Measurements from ENCODE around the gene LUZP1.

Gene LUZP1

DNA sequence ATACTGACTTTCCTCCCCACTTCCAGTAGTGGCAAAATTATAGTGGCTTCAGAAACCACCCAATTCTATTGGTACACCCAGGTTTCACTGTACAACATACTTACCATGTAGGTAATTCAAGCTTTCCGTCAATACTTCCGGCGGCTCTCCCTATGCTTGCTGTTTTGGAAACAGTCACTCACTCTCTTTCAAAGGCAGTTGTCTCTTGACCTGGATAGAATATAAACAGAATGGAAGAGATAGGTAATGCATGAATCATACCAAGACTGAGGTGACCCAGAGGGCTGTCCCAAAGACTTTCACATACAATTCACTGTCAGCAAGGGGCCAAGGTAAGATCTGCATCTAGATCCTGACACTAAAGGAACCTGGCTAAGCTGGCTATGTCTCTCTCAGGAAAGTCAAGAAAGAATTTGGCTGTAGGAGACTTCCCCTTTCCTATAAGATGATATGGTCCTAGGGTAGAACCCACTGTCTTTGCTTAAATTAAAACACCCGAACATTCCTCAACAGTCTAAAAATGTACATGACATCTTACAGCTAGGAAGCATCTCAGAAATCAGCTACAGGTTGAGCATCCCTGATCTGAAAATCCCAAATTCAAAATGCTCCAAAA lies 59.6 kb downstream of the LUZP1 start:
- no peak for TF ChIP-seq POLR2A (IDR thresholded peaks at IDR 0.05; ENCODE audit: low read depth, low read length)
- DNase-seq (ENCODE audit: insufficient read length, low spot score) = no peak
- no peak for FAIRE-seq

DNA sequence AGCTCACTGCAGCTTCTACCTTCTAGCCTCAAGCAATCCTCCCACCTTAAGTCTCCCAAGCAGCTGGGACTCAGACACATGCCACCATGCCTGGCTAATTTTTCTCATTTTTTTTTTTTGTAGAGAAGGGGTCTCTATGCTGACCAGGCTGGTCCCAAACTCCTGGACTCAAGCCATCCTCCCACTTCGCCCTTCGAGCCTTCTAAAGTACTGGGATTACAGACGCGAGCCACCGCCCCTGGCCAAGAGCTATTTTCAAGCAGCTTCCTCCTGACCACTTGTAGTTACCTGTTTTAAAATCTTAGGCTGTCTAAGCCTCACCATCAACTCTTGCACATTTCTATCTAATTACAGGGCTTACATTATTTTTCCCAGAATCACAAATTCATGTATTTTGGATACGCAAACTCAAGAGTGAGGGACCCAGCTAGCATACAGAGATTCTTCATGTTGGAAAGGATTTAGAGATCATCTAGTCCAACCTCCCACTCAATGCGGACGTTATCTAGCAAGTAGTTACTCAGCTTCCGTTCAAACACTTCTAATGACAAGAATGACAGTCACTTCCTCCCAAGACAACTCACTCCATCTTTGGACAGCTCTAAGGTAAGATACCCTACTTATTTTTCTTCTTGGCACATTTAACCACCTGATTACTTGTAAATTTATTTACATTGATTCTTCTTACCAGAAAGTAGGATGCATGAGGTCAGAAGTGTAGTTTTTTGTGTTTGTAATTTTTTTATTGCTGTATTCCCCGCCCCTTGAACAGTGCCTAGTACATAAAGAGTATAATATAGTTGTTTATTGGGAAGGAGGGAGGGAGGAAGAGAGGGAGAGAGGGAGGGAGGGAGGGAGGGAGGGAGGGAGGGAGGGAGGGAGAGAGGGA lies 65.4 kb downstream of the LUZP1 start:
- FAIRE-seq (peak; percentile 74), DNase-seq (ENCODE audit: insufficient read length, low spot score) (no peak)
- no peak for TF ChIP-seq POLR2A (IDR thresholded peaks at IDR 0.05; ENCODE audit: low read depth, low read length)

DNA sequence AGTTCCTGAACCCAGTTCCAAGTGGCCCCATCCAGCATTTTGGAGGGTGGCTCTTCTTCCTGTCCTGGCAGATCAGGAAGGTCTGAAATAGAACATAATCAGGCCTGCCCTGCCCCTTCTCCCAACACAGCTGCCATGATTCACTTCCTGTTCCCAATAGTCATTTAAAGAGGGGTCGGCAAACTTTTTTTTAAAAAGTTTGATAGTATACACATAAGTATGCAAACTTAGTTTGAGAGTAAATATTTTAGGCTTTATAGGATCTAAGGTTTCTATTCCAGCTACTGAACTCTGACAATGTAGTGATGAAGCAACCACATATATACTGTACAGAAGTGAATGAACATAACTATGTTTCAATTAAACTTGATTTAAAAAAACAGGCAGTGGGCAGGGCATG lies 66.4 kb downstream of the LUZP1 start:
- DNase-seq (ENCODE audit: insufficient read length, low spot score) (no peak), FAIRE-seq (peak; percentile 57)
- TF ChIP-seq POLR2A (IDR thresholded peaks at IDR 0.05; ENCODE audit: low read depth, low read length) = no peak

DNA sequence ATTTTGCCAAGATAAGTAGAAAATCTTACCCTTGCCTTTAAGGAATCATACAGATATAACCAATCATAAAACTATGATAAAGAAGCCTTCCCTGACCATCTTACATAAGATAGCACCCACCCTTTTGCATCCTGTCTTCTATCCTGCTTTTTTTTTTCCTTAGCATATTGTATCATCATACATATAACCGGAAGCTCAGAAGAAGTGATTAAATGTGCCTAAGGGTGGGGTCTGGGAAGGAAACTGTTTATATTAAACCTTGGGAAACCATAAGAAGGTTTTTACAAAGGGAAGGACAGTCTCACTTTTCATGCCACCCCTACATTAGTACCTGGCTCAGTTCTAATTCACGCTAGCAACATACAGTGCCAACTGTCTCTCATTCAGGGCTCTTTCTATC lies 66.8 kb downstream of the LUZP1 start:
- DNase-seq (ENCODE audit: insufficient read length, low spot score) (no peak), FAIRE-seq (no peak)
- TF ChIP-seq POLR2A (IDR thresholded peaks at IDR 0.05; ENCODE audit: low read depth, low read length) = no peak

DNA sequence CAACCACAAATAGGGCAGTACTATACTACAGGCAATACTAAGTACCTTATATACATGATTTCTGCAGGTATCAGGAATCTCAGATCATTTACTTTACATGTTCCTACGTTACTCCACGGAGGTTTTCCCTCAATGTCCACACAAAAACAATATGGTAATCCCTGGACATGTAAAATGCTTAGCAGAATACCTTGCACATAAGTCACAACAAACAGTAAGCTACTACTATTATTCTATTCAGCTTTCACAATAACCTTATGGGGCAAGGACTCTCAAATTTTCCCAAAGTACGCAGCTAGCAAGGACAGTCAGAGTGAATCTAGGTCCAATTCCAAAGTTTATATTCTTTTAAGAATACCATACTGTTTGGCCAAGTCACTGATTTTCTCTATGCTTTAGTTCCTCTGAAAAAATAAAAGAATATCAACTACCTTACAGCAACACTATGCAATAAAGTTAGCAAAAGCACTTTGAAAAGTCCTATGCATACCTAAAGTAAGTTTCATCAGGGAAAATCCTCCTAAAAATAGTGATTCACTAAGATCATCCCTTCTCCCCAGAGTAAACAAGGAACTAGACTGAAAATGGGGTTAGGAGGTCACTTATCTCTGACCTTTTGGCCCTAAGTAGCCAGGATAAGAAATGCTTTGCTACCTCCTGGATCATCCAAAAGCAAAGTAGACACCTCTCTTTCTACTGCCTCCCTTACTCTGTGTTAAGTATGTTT lies 67.4 kb downstream of the LUZP1 start:
- no peak for FAIRE-seq
- no peak for DNase-seq (ENCODE audit: insufficient read length, low spot score)
- TF ChIP-seq POLR2A (IDR thresholded peaks at IDR 0.05; ENCODE audit: low read depth, low read length) = no peak

DNA sequence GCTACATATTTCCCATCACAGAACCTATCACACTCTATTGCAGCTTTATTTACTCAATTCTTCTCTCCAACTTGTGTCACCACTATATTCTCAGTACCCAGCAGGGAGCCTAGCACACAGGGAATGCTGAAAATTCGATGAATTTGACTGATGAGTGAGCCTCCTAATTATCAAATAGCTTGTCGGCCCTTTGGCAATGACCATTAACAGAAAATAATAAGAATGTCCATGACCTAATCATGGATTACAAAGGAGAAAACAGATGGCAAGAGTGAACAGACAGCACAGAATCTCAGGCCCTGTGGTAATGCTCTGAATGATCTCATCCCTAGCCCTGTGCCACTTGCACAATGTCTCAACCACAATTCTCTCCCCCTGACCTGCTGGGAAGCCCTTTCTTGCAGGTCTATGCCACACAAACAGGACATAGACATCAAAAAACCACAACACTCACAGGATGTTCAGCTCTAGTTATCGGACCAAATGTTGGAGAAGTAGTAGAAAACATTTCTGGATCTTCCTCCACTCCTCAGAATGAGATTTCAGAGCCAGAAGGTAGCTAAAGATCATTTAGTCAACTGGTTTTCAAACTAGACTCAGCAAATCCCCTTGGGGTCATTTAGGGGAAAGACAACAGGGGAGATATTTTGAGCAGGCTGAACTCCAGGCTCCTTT lies 68.4 kb downstream of the LUZP1 start:
- TF ChIP-seq POLR2A (IDR thresholded peaks at IDR 0.05; ENCODE audit: low read depth, low read length) = no peak
- peak; percentile 43 for DNase-seq (ENCODE audit: insufficient read length, low spot score)
- FAIRE-seq = peak; percentile 98

DNA sequence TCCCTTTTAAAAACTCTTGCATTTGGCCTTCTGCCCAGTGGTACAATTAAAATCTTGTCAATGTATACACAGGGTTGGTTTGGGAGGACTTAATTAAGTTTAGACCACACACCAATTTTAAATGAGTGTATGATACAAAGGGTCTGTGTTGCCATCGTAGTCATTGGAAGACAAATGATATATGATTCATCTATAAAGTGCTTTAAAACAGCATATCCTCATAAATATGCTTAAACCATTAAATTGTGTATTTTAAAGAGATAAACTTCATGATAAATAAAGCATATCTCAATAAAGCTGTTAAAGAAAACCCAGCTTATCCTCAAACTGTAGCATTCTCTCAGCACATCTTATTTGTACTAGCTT lies 69.5 kb downstream of the LUZP1 start:
- DNase-seq (ENCODE audit: insufficient read length, low spot score) (no peak), FAIRE-seq (no peak)
- no peak for TF ChIP-seq POLR2A (IDR thresholded peaks at IDR 0.05; ENCODE audit: low read depth, low read length)

DNA sequence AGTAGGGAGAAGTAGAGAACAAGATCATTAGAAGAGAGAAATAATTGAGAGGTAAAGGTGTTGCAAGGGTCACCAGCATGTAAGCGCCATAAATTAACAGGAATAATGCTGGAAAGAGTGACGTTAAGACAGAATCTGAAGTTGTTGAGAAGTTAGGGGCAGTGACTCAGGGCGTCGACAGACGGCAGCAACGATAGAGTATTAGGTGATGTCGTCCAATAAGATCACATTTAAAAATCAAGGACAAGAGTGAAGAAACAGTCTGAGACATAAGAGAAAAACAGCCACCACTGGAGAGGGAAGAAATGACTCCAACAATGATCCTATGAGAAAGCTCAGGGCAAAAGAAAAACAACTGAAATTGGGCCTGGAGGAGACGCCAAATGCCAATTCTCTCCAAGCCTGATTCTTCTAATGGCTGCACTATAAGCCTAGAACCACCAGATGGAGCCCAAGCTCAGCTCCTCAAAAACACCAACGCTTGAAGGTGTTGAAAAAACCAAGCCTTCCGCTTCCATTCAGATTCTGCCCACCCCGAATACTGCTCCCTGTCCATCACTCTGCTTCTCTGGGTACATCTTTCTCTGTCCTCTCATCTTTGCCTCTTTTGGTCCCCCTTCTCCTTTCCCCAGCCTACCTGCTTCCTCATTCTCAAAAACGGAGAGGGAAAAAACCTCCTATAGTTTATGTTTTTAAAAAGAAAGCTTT lies 70.0 kb downstream of the LUZP1 start:
- TF ChIP-seq POLR2A (IDR thresholded peaks at IDR 0.05; ENCODE audit: low read depth, low read length) = no peak
- peak; percentile 93 for FAIRE-seq
- DNase-seq (ENCODE audit: insufficient read length, low spot score) = no peak

DNA sequence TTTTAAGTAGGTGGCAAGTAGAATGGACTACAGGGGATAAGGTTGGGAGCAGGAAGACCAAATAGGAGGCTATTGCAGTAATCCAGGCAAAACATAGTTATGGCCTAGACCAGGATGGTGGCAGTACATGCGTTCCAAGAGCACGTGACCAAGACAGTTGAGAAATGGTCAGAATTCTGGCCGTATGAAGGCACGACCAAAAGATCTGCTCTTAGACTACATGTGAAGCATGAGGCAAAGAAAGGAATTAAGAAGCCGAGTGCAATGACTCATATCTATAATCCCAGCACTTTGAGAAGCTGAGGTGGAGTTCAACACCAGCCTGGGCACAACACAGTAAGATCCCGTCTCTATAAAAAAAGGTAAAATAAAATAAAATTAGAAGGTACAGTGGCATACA lies 71.3 kb downstream of the LUZP1 start:
- DNase-seq (ENCODE audit: insufficient read length, low spot score) = no peak
- FAIRE-seq = no peak
- no peak for TF ChIP-seq POLR2A (IDR thresholded peaks at IDR 0.05; ENCODE audit: low read depth, low read length)

DNA sequence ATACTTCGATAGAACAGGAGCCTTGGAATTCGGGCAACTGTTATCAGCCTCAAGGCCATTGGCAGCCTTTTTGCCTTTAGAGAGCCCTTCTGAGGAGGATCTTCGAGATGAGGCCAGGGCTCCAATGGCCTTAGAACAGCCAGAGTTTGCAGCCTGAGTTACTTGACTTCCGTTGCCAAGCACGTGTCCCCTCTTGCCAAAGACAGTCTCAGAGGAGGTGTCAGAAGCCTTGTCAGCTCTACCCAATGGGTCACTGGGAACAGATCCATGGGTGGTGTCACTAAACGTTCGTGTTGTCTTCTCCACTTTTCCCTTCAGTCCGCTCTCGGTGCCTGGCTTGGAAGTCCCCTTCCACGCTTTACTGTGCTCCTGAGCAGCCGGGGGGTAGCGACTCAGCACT lies 76.2 kb downstream of the LUZP1 start:
- TF ChIP-seq POLR2A (IDR thresholded peaks at IDR 0.05; ENCODE audit: low read depth, low read length) = no peak
- DNase-seq (ENCODE audit: insufficient read length, low spot score) (no peak), FAIRE-seq (no peak)

DNA sequence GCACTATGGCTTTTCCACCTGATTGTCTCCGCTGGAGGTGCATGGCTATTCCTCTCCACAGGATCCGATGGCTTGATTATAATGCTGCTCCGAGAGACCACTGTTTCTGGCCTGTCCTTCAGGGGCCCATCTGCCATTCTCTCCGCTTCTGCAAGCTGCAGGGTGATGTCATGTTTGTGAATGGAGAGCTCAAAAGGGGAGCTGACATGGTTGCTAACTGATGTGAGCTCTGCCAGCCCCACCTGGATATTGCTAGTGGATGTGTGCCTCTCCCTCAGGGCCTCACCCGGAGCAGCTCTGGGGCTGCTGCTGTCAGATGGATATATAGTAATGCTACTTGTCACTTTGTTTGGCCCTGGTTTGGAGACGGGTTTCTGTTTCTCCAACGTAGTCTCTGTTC lies 77.1 kb downstream of the LUZP1 start:
- no peak for DNase-seq (ENCODE audit: insufficient read length, low spot score)
- FAIRE-seq = no peak
- no peak for TF ChIP-seq POLR2A (IDR thresholded peaks at IDR 0.05; ENCODE audit: low read depth, low read length)

DNA sequence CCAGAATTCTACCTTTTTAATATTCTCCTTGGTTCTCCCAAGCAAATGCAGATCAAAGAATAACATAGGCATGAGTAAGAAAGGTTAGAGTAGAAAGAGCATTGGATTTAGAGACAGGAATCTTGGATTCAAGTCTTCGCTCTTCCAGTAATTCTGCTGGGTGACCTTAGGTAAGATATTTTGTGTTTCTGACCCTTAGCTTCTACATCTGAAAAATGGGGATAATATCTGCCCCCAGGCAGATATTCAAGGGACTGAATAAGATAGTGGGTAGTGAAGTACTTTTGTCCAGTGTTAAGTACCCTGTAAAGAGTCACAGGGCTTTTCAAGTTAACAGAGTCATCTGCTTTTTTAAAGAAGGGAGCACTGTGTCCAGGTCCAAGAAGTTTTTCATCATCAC lies 78.6 kb downstream of the LUZP1 start:
- FAIRE-seq (no peak), DNase-seq (ENCODE audit: insufficient read length, low spot score) (no peak)
- TF ChIP-seq POLR2A (IDR thresholded peaks at IDR 0.05; ENCODE audit: low read depth, low read length) = no peak

DNA sequence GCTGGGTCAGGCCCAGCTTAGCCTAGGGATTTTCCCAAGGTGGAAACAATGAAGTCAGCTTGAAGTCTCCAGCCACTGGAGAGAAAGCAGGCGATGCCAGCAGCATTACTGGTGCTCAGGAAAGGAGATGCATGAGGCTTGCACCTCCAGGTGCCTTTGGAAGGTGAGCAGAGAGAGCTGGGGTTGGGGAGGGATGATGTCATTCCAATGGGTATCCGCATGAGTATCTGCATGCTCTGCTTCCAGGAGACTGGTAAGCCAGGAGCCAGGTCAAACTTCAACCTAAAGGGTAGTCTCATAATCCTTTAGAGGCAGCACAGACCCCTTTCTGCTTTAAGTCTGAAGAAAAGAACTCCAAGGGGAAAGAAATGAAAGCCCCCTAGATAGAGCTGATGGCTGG lies 80.6 kb downstream of the LUZP1 start:
- TF ChIP-seq POLR2A (IDR thresholded peaks at IDR 0.05; ENCODE audit: low read depth, low read length) = no peak
- FAIRE-seq = no peak
- DNase-seq (ENCODE audit: insufficient read length, low spot score) = no peak
